Middle frontal gyrus (tissue), 1 donor: ENCODE measurements around the gene NCAM1.

Experiments used
- DNase-seq: peaks from one replicate; pipeline ENCODE4 v3.0.0-alpha.2; 2015; ENCODE audit warnings: low spot score; ENCODE audit errors: extremely low spot score

NCAM1 gene

GRCh38 chr11:113273720-113274119, 312.5 kb downstream of the NCAM1 start:
- DNase-seq, result no peak

DNA sequence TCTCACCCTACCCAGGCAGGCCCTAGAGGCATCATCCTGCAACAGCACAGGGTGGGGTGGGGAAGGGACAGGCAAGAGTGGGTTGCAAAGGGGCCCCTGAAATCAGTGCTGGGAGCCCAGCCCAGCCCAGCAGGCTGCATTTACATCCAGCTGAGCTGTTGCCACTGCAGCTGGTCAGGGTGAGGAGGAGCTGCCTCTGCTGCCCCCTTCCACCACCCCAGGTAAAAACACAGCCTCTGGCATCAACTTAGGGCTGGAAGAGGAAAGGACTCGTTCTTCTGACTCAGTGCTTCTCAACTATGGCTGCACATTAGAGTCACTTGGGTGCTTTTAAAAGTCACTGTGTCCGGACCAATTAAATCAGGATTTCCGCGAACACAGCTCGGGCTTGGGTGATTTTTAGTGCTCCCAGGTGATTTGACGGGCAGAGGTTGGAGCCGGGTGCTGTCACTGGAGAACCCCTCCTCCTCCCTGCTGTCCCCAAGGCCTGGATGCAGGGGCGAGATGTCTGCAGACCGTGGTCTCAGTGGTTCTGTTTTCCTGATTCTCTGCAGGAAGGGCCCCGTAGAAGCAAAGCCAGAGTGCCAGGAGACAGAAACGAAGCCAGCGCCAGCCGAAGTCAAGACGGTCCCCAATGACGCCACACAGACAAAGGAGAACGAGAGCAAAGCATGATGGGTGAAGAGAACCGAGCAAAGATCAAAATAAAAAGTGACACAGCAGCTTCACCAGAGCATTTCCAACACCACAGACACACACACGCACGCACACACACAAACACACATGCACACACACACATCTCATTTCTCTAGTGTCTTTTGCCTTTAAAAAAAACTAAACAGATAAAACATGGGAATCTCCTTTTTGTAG, 313.7 kb downstream of the NCAM1 start:
- no peak for DNase-seq

GRCh38 chr11:113275602-113276001, 314.4 kb downstream of the NCAM1 start:
- no peak for DNase-seq

DNA sequence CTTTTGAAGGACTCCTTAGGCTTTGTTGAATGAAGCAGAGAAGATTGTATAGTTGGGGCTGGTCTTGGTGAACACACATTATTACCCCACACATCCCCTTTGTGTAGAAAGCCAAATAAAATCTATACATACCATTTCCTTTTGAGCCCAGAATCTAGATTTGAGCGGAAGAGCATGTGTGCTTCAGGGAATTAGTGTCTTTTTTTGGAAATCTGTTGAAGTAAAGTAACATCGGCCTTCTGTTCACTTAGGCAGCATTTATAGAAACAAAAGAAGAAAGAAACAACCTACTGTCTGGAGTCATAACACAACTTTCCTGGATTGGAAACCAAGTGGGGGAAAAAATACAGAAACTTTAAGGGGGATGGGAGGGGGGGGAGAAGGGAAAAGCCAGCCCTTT, 315.2 kb downstream of the NCAM1 start:
- no peak for DNase-seq

- no peak for DNase-seq
Measured at GRCh38 chr11:113277907-113278306, 316.7 kb downstream of the NCAM1 start.

- no peak for DNase-seq
Measured at GRCh38 chr11:113278481-113278880, 317.3 kb downstream of the NCAM1 start.

- no peak for DNase-seq
Measured at GRCh38 chr11:113278925-113279324, 317.7 kb downstream of the NCAM1 start.

GRCh38 chr11:113279591-113279990, 318.4 kb downstream of the NCAM1 start:
- no peak for DNase-seq

DNA sequence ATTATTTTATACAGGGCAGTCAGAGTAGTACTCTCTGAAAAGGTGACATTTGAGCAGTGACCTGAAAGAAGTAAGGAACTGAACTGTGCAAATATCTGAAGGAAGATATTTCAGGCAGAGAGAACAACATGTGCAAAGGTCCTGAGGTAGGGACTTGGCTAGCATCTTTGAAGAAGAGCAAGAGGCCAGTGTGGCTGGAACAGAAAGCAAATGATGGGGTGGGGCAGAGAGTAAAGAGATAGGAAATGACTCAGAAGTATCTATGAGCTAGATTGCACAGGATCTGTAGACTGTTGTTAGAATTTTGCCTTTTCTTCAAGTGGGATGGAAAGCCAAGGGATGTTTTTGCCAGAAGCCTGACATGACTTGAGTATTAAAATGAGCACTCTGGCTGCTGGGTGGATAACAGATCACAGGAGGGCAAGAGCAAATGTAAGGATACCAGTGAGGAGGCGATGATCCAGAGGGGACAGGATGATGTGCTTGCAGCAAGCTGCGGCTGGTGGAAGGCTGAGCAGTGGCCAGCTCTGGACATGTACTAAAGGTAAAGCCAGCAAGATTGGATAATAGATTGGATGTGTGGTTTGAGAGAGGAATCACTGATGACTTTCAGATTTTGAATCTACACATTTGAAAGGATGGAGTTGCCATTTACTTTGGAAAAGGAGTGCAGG, 320.0 kb downstream of the NCAM1 start:
- DNase-seq, result no peak

GRCh38 chr11:113282898-113283437, 321.7 kb downstream of the NCAM1 start:
- DNase-seq, result no peak

GRCh38 chr11:113283881-113284280, 322.7 kb downstream of the NCAM1 start:
- DNase-seq, result no peak

GRCh38 chr11:113286009-113286408, 324.8 kb downstream of the NCAM1 start:
- DNase-seq, result no peak

- DNase-seq, result no peak
Measured at GRCh38 chr11:113286509-113287497, 325.6 kb downstream of the NCAM1 start.

DNA sequence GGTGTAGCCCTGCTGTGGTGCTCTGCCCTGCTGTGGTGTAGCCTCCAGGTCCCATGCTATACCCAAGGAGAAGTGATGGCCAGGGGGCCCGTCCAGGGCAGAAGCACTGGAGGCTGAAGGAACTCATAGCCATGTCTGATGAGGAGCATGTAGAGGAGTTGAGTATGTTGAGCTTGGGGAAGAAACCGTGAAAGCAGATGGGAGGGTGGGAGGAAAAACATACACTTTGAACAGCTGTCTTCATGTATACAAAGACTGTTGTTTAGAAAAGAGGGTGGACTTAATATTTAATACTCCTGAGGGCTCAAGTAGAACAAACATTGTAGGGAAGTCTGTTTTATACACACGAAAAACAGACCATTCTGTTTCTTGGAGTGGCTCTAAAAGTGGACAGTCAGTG, 326.6 kb downstream of the NCAM1 start:
- no peak for DNase-seq

- no peak for DNase-seq
Measured at GRCh38 chr11:113288286-113288863, 327.2 kb downstream of the NCAM1 start.

- DNase-seq, result peak; percentile 74
Measured at GRCh38 chr11:113289431-113290187, 328.4 kb downstream of the NCAM1 start.

DNA sequence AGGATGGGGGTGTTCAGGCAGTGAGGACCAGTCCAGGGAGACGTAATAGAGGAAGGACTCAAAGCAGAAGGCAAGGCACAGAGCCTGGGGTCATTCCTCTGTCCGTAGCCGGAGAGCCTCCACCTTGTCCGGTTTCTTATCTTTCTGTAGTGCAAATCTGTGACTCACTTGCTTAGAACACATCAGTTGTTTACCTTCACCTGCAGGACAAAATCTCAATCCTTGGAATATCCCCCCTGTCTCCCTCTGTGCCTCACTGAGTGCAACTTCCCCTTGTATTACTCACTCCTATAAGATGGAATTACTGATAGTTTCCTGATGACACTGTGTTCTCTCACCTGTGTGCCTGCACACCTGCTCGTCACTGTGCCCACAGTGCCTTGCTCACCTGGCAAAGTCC, 332.7 kb downstream of the NCAM1 start:
- DNase-seq, result no peak

GRCh38 chr11:113295993-113296392, 334.8 kb downstream of the NCAM1 start:
- DNase-seq, result no peak

DNA sequence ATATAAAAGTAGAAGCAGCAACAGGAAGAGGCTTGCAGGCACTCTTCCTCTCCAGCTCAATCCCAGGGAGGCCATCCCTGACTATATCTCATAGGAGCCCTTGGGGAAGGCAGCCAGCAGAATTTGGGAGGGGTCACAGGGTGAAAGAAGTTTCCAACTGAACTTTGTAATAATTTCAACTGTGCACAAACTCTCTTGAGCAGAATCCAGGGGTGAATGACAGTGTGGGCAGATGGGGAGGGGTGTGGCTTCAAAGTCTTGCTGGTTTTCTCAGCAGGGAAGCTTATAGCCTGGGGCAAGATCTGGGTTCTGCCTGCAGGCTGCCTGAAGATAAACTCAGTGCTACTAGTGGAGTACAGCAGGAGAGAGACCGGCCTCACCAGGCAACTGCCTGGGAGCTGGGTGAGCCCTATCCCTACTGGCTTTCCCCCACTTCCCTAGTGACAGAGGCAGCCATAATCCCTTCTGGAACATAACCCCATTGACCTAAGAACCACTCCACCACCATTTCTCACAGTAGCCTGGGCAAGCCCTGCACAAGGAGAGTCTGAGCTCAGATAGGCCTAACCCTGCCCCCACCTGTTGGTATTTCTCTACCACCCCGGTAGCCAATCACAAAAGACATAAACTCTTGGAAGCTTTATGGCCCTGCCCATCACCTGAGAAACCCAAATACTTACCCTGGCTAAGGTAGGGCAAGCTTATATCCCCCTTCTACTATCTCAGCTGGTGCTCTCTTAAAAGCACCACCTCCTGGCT, 335.4 kb downstream of the NCAM1 start:
- no peak for DNase-seq
